ENCODE measurements around the gene CASK. TPM values are rescaled to one million over a fixed set of nuclear protein-coding genes. Genes with fewer than 3 reads are reported as not detected.

The CASK gene
- total RNA-seq, 1 donor, result 55.4 TPM

- no peak overlapping the region for H3K4me2 ChIP-seq (ENCODE audit: insufficient read depth, low read length)
- no peaks in the 10 kb centered on the region for H3K79me2 ChIP-seq (ENCODE audit: insufficient read depth, low read length)
- H3K4me1 ChIP-seq (ENCODE audit: insufficient read depth, low read length), result no peaks in the 10 kb centered on the region
- peak; percentile 80 for DNase-seq (ENCODE audit: insufficient read length, low spot score, missing footprints)
- H3K4me3 ChIP-seq (ENCODE audit: insufficient read depth, low read length), result no peak overlapping the region
- H3K27ac ChIP-seq (ENCODE audit: low read depth, low read length), result no peak overlapping the region
- H2AFZ ChIP-seq (ENCODE audit: low read length), result no peak overlapping the region
- no peaks in the 10 kb centered on the region for H3K27me3 ChIP-seq (ENCODE audit: insufficient read depth, low read length)
- no peak for TF ChIP-seq CTCF (IDR thresholded peaks at IDR 0.05; ENCODE audit: extremely low read depth, low read depth, low read length)
- no peaks in the 10 kb centered on the region for H3K36me3 ChIP-seq (ENCODE audit: insufficient read depth, low read length)
- H4K20me1 ChIP-seq (ENCODE audit: insufficient read depth, low read length), result no peaks in the 10 kb centered on the region
- no peaks in the 10 kb centered on the region for H3K9me3 ChIP-seq (ENCODE audit: low read depth, low read length)
Observed at GRCh38 chrX:41475591-41476241, 447.6 kb downstream of the CASK start.

- no peaks in the 10 kb centered on the region for H3K79me2 ChIP-seq (ENCODE audit: insufficient read depth, low read length)
- no peak for TF ChIP-seq CTCF (IDR thresholded peaks at IDR 0.05; ENCODE audit: extremely low read depth, low read depth, low read length)
- no peaks in the 10 kb centered on the region for H4K20me1 ChIP-seq (ENCODE audit: insufficient read depth, low read length)
- H3K27me3 ChIP-seq (ENCODE audit: insufficient read depth, low read length), result no peaks in the 10 kb centered on the region
- H3K9me3 ChIP-seq (ENCODE audit: low read depth, low read length), result no peaks in the 10 kb centered on the region
- no peaks in the 10 kb centered on the region for H3K36me3 ChIP-seq (ENCODE audit: insufficient read depth, low read length)
- H2AFZ ChIP-seq (ENCODE audit: low read length), result no peak overlapping the region
- H3K4me3 ChIP-seq (ENCODE audit: insufficient read depth, low read length), result no peak overlapping the region
- DNase-seq (ENCODE audit: insufficient read length, low spot score, missing footprints), result peak; percentile 17
- no peaks in the 10 kb centered on the region for H3K4me1 ChIP-seq (ENCODE audit: insufficient read depth, low read length)
- no peak overlapping the region for H3K27ac ChIP-seq (ENCODE audit: low read depth, low read length)
- H3K4me2 ChIP-seq (ENCODE audit: insufficient read depth, low read length), result no peak overlapping the region
Observed at GRCh38 chrX:41475191-41475590, 448.2 kb downstream of the CASK start.

GRCh38 chrX:41474726-41475100 lies 448.6 kb downstream of the CASK start:
- H3K4me2 ChIP-seq (ENCODE audit: insufficient read depth, low read length), result no peak overlapping the region
- H3K36me3 ChIP-seq (ENCODE audit: insufficient read depth, low read length), result no peaks in the 10 kb centered on the region
- DNase-seq (ENCODE audit: insufficient read length, low spot score, missing footprints), result peak; percentile 61
- no peaks in the 10 kb centered on the region for H3K79me2 ChIP-seq (ENCODE audit: insufficient read depth, low read length)
- no peaks in the 10 kb centered on the region for H4K20me1 ChIP-seq (ENCODE audit: insufficient read depth, low read length)
- no peaks in the 10 kb centered on the region for H3K4me1 ChIP-seq (ENCODE audit: insufficient read depth, low read length)
- TF ChIP-seq CTCF (IDR thresholded peaks at IDR 0.05; ENCODE audit: extremely low read depth, low read depth, low read length), result no peak
- H3K27ac ChIP-seq (ENCODE audit: low read depth, low read length), result no peak overlapping the region
- H2AFZ ChIP-seq (ENCODE audit: low read length), result no peak overlapping the region
- H3K4me3 ChIP-seq (ENCODE audit: insufficient read depth, low read length), result no peak overlapping the region
- H3K9me3 ChIP-seq (ENCODE audit: low read depth, low read length), result no peaks in the 10 kb centered on the region
- H3K27me3 ChIP-seq (ENCODE audit: insufficient read depth, low read length), result no peaks in the 10 kb centered on the region

DNA sequence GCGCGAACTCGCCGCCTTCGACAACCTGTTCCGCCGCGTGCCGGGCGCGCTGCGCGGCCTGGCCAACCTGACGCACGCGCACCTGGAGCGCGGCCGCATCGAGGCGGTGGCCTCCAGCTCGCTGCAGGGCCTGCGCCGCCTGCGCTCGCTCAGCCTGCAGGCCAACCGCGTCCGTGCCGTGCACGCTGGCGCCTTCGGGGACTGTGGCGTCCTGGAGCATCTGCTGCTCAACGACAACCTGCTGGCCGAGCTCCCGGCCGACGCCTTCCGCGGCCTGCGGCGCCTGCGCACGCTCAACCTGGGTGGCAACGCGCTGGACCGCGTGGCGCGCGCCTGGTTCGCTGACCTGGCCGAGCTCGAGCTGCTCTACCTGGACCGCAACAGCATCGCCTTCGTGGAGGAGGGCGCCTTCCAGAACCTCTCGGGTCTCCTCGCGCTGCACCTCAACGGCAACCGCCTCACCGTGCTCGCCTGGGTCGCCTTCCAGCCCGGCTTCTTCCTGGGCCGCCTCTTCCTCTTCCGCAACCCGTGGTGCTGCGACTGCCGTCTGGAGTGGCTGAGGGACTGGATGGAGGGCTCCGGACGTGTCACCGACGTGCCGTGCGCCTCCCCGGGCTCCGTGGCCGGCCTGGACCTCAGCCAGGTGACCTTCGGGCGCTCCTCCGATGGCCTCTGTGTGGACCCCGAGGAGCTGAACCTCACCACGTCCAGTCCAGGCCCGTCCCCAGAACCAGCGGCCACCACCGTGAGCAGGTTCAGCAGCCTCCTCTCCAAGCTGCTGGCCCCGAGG lies 449.2 kb downstream of the CASK start:
- Histone ChIP-seq H2AFZ (ENCODE audit: low read length) (no peak overlapping the region), H3K4me3 (ENCODE audit: insufficient read depth, low read length) (no peak overlapping the region), H3K4me1 (ENCODE audit: insufficient read depth, low read length) (no peaks in the 10 kb centered on the region), H3K27ac (ENCODE audit: low read depth, low read length) (no peak overlapping the region), H3K27me3 (ENCODE audit: insufficient read depth, low read length) (no peaks in the 10 kb centered on the region), H3K36me3 (ENCODE audit: insufficient read depth, low read length) (no peaks in the 10 kb centered on the region), H4K20me1 (ENCODE audit: insufficient read depth, low read length) (no peaks in the 10 kb centered on the region), H3K4me2 (ENCODE audit: insufficient read depth, low read length) (no peak overlapping the region), H3K79me2 (ENCODE audit: insufficient read depth, low read length) (no peaks in the 10 kb centered on the region), H3K9me3 (ENCODE audit: low read depth, low read length) (no peaks in the 10 kb centered on the region)
- peak; percentile 62 for DNase-seq (ENCODE audit: insufficient read length, low spot score, missing footprints)
- TF ChIP-seq CTCF (IDR thresholded peaks at IDR 0.05; ENCODE audit: extremely low read depth, low read depth, low read length), result no peak

Measured in osteoblast (primary cell).